ENCODE results near the gene SLC6A12.
A peak's percentile ranks its signal among the peaks of the same experiment; 100 is the strongest.

SLC6A12 gene

GRCh38 chr12:206746-207440 lies 7.1 kb downstream of the SLC6A12 start:
- ATAC-seq (ENCODE audit: low read depth) = no peak
- no peaks in the 10 kb centered on the region for H3K9me3 ChIP-seq (ENCODE audit: severe bottlenecking)
- TF ChIP-seq CTCF (IDR thresholded peaks at IDR 0.05; ENCODE audit: poor library complexity, severe bottlenecking) = no peak
- DNase-seq (ENCODE audit: low spot score) = no peak
- no peak overlapping the region for H3K4me3 ChIP-seq (ENCODE audit: severe bottlenecking)
- no peak overlapping the region for H3K27ac ChIP-seq (ENCODE audit: poor library complexity, severe bottlenecking)
- peaks cover 28% of the 10 kb centered on the region for H3K27me3 ChIP-seq (ENCODE audit: insufficient read depth, poor library complexity, severe bottlenecking)
- H3K36me3 ChIP-seq (ENCODE audit: low read depth) = no peaks in the 10 kb centered on the region
- no peaks in the 10 kb centered on the region for H3K4me1 ChIP-seq (ENCODE audit: insufficient read depth, poor library complexity, severe bottlenecking)

- TF ChIP-seq CTCF (IDR thresholded peaks at IDR 0.05; ENCODE audit: poor library complexity, severe bottlenecking) = no peak
- Histone ChIP-seq H3K27me3 (ENCODE audit: insufficient read depth, poor library complexity, severe bottlenecking) (peaks cover 28% of the 10 kb centered on the region), H3K4me1 (ENCODE audit: insufficient read depth, poor library complexity, severe bottlenecking) (no peaks in the 10 kb centered on the region), H3K27ac (ENCODE audit: poor library complexity, severe bottlenecking) (no peak overlapping the region), H3K36me3 (ENCODE audit: low read depth) (no peaks in the 10 kb centered on the region), H3K9me3 (ENCODE audit: severe bottlenecking) (no peaks in the 10 kb centered on the region), H3K4me3 (ENCODE audit: severe bottlenecking) (no peak overlapping the region)
- ATAC-seq (ENCODE audit: low read depth) (no peak), DNase-seq (ENCODE audit: low spot score) (no peak)
Observed at GRCh38 chr12:205026-205425, 8.9 kb downstream of the SLC6A12 start.

- no peaks in the 10 kb centered on the region for H3K9me3 ChIP-seq (ENCODE audit: severe bottlenecking)
- ATAC-seq (ENCODE audit: low read depth) = no peak
- H3K4me1 ChIP-seq (ENCODE audit: insufficient read depth, poor library complexity, severe bottlenecking) = no peaks in the 10 kb centered on the region
- H3K4me3 ChIP-seq (ENCODE audit: severe bottlenecking) = no peak overlapping the region
- no peaks in the 10 kb centered on the region for H3K36me3 ChIP-seq (ENCODE audit: low read depth)
- no peak for DNase-seq (ENCODE audit: low spot score)
- H3K27me3 ChIP-seq (ENCODE audit: insufficient read depth, poor library complexity, severe bottlenecking) = peaks cover 30% of the 10 kb centered on the region
- H3K27ac ChIP-seq (ENCODE audit: poor library complexity, severe bottlenecking) = no peak overlapping the region
- no peak for TF ChIP-seq CTCF (IDR thresholded peaks at IDR 0.05; ENCODE audit: poor library complexity, severe bottlenecking)
Observed at GRCh38 chr12:204261-204678, 9.7 kb downstream of the SLC6A12 start.

DNA sequence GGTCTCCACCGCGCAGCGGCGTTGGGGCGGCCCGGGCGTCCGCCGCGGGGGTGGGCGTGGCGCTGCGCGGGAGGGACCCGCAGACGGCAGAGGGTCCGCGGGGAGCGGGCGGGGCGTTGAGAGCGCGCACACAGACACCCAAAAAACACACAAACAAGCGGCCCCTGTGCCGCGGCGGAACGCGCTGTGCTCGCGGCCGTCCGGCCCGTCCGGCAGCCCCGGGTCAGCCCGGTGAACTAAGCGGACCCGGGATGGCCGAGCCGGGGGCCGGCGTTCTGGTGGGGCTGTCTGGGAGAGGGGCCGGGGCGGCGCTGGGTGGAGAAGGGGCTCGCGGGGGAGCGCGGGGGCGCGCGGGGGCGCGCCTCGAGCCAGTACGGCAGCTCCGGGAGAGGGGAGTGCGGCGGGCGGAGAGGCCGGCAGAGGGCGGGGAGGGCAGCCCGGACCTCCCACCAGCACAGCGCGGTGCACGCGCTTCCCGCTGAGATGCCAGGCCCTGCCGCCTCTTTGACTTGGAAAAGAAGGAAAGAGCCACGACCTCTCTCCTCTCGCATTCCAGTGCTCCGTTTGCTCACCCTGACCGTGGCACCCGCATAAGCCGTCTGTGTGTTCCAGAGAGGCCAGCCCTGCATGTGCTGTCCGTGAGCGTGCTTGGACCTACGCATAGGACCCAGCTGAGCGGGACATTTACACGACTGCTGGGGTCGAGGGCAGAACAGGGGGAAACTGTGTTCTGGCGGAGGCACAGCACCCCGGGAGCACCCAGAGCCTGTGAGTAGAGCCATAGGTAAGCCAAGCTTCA lies 10.3 kb downstream of the SLC6A12 start:
- H3K27ac ChIP-seq (ENCODE audit: poor library complexity, severe bottlenecking) = no peak overlapping the region
- no peaks in the 10 kb centered on the region for H3K36me3 ChIP-seq (ENCODE audit: low read depth)
- H3K27me3 ChIP-seq (ENCODE audit: insufficient read depth, poor library complexity, severe bottlenecking) = peaks cover 36% of the 10 kb centered on the region
- H3K4me1 ChIP-seq (ENCODE audit: insufficient read depth, poor library complexity, severe bottlenecking) = no peaks in the 10 kb centered on the region
- peak overlapping the region; percentile 20 for H3K4me3 ChIP-seq (ENCODE audit: severe bottlenecking)
- no peaks in the 10 kb centered on the region for H3K9me3 ChIP-seq (ENCODE audit: severe bottlenecking)
- DNase-seq (ENCODE audit: low spot score) (no peak), ATAC-seq (ENCODE audit: low read depth) (peak; percentile 55)
- TF ChIP-seq CTCF (IDR thresholded peaks at IDR 0.05; ENCODE audit: poor library complexity, severe bottlenecking) = no peak

GRCh38 chr12:203074-203461 lies 10.9 kb downstream of the SLC6A12 start:
- Histone ChIP-seq H3K27me3 (ENCODE audit: insufficient read depth, poor library complexity, severe bottlenecking) (peaks cover 38% of the 10 kb centered on the region), H3K4me3 (ENCODE audit: severe bottlenecking) (no peak overlapping the region)
- no peak for ATAC-seq (ENCODE audit: low read depth)

More at GRCh38 chr12:203074-203461, 10.9 kb downstream of the SLC6A12 start:
- H3K36me3 ChIP-seq (ENCODE audit: low read depth) = no peaks in the 10 kb centered on the region
- no peak for TF ChIP-seq CTCF (IDR thresholded peaks at IDR 0.05; ENCODE audit: poor library complexity, severe bottlenecking)
- no peak for DNase-seq (ENCODE audit: low spot score)
- no peak overlapping the region for H3K27ac ChIP-seq (ENCODE audit: poor library complexity, severe bottlenecking)
- no peaks in the 10 kb centered on the region for H3K4me1 ChIP-seq (ENCODE audit: insufficient read depth, poor library complexity, severe bottlenecking)
- H3K9me3 ChIP-seq (ENCODE audit: severe bottlenecking) = no peaks in the 10 kb centered on the region

Data from RWPE2 (cell line).